HepG2 (cell line): ENCODE data around the gene MTMR6. TPM values are rescaled to one million over a fixed set of nuclear protein-coding genes. Genes with fewer than 3 reads are reported as not detected.

Source experiments
- ATAC-seq: fragments of 200-7000 bp; cut with Tn5 transposase; 3 replicates; pipeline ENCODE4 v1.9.1; 2020; ENCODE audit warnings: mild to moderate bottlenecking, moderate library complexity
- BruUV-seq: library from RNA; stranded (reverse); fragments of 400-500 nt; replicated peaks from 2 replicates; lab custom pipeline; 2021; lab: Mats Ljungman, UMichigan
- CTCF ChIA-PET: fragments of 300-600 bp; formaldehyde crosslinking; extraction: SDS; loops from one replicate; lab custom pipeline; 2021; ENCODE audit warnings: low total read pairs, inconsistent platforms, low intra/inter-chr PET ratio; lab: Yijun Ruan, JAX
- POLR2A ChIA-PET: fragments of 350-600 bp; sonication (Branson Sonifier 250); formaldehyde crosslinking; loops from one replicate; lab custom pipeline; 2020; ENCODE audit warnings: antibody characterized with exemption, inconsistent platforms; lab: Yijun Ruan, JAX
- DNase-seq: peaks from one replicate; pipeline ENCODE4 v3.0.0-alpha.2; 2015; ENCODE audit warnings: low spot score
- FAIRE-seq: peaks from 3 replicates; lab custom pipeline; 2011; peaks lifted over from hg19 to GRCh38; lab: Jason Lieb, UNC
- H2AFZ ChIP-seq: one replicate; pipeline ENCODE4 v1.6.1; 2011; ENCODE audit warnings: low read length, inconsistent platforms
- H3K27ac ChIP-seq: fragments of 300-600 bp; 3 replicates; pipeline ENCODE4 v1.8.0; 2011; ENCODE audit warnings: mixed run types, mild to moderate bottlenecking, mixed read lengths, low read length, inconsistent platforms; ENCODE audit not compliant: insufficient read depth; ENCODE audit errors: extremely low read length
- H3K27me3 ChIP-seq, 2 experiments: fragments of 200-600 bp in 1 of 2; 2 replicates in 1 of 2; 3 replicates in 1 of 2; pipeline versions ENCODE4 v1.6.0 to v1.8.0; 2011; ENCODE audit warnings: low read length in 2 of 2, mild to moderate bottlenecking in 2 of 2, moderate library complexity in 2 of 2, inconsistent platforms in 1 of 2; ENCODE audit not compliant: insufficient read depth in 2 of 2, control insufficient read depth in 1 of 2
- H3K36me3 ChIP-seq, 2 experiments: fragments of 200-600 bp in 1 of 2; replicated peaks in 1 of 2; 2 replicates in 1 of 2; 3 replicates in 1 of 2; pipeline versions ENCODE4 v1.5.1 to v1.8.0; 2011; ENCODE audit warnings: low read length in 2 of 2, inconsistent platforms in 1 of 2; ENCODE audit not compliant: insufficient read depth in 2 of 2, control insufficient read depth in 1 of 2
- H3K4me1 ChIP-seq: 2 replicates; pipeline ENCODE4 v1.5.1; 2012; ENCODE audit warnings: low read length, inconsistent platforms; ENCODE audit not compliant: insufficient read depth
- H3K4me2 ChIP-seq: 2 replicates; pipeline ENCODE4 v1.6.0; 2011; ENCODE audit warnings: low read depth, low read length, inconsistent platforms
- H3K4me3 ChIP-seq, 3 experiments: fragments of 200-600 bp in 1 of 3; sonication (generic), shearing (Covaris generic) in 1 of 3; replicated peaks in 1 of 3; 2 replicates each; pipeline ENCODE4 v1.5.1; 2011 to 2016; ENCODE audit warnings: low read length in 3 of 3, inconsistent platforms in 2 of 3, low read depth in 2 of 3, mild to moderate bottlenecking in 2 of 3, control low read depth in 1 of 3, mixed read lengths in 1 of 3; ENCODE audit not compliant: insufficient read depth in 1 of 3
- H3K79me2 ChIP-seq: one replicate; pipeline ENCODE4 v1.6.1; 2011; ENCODE audit warnings: low read length, inconsistent platforms; ENCODE audit not compliant: insufficient read depth
- H3K9ac ChIP-seq: 2 replicates; pipeline ENCODE4 v1.6.0; 2011; ENCODE audit warnings: mild to moderate bottlenecking, low read depth, low read length, inconsistent platforms; ENCODE audit not compliant: insufficient read depth
- H3K9me3 ChIP-seq: 2 replicates; pipeline ENCODE4 v1.5.1; 2012; ENCODE audit warnings: mild to moderate bottlenecking, low read length
- H4K20me1 ChIP-seq: 2 replicates; pipeline ENCODE4 v1.6.0; 2011; ENCODE audit warnings: inconsistent platforms, mild to moderate bottlenecking, low read length, moderate library complexity; ENCODE audit not compliant: insufficient read depth
- ARNTL ChIP-seq: sonication (generic); formaldehyde crosslinking; IDR thresholded peaks from 2 replicates; pipeline ENCODE4 v1.4.0; 2020; ENCODE audit warnings: mild to moderate bottlenecking, missing genetic modification reagents
- CENPT ChIP-seq: sonication (generic); formaldehyde crosslinking; IDR thresholded peaks from 2 replicates; pipeline ENCODE4 v1.8.0; 2022; ENCODE audit warnings: low read depth, mild to moderate bottlenecking, moderate library complexity, missing genetic modification reagents
- TSC22D2 ChIP-seq: sonication (generic); formaldehyde crosslinking; IDR thresholded peaks from 2 replicates; pipeline ENCODE4 v1.5.1; 2020; ENCODE audit warnings: missing genetic modification reagents, mild to moderate bottlenecking, borderline replicate concordance
- ZNF564 ChIP-seq: sonication (generic); formaldehyde crosslinking; IDR thresholded peaks from 2 replicates; pipeline ENCODE4 v1.8.1; 2023; ENCODE audit warnings: mild to moderate bottlenecking, missing genetic modification reagents
- WGBS: methylation state at CpG from one replicate; pipeline ENCODE4 v1.1.6; 2017; ENCODE audit warnings: low lambda C conversion rate; 5-methylcytosine and 5-hydroxymethylcytosine counted together
- in situ Hi-C: cut with HindIII; loops from 2 replicates; pipeline ENCODE4 v1.10.0; 2017; ENCODE audit warnings: low pct_unique_long_range_greater_than_20kb; ENCODE audit not compliant: extremely low pct_ligation_motif_present
- intact Hi-C: fragments of 100-400 bp; cut with micrococcal nuclease; formaldehyde crosslinking; loops from one replicate; pipeline ENCODE4 v1.10.0; 2022; ENCODE audit not compliant: unreplicated experiment
- polyA plus RNA-seq, 8 experiments: library from polyadenylated mRNA; depleted of rRNA in 3 of 8; stranded (reverse) in 7 of 8; unstranded in 1 of 8; fragments of >200 nt; fragmentation: Illumina TruSeq in 4 of 8; extraction: Trizol in 4 of 8; gene quantifications; 2 replicates each; pipeline versions ENCODE4 v1.2.1 to v1.2.3, GENCODE V29; 2011 to 2016; ENCODE audit warnings: low read depth in 4 of 8, missing spikeins in 1 of 8, mixed read lengths in 1 of 8; ENCODE audit not compliant: insufficient read depth in 1 of 8
- total RNA-seq, 5 experiments: library from RNA; depleted of rRNA; stranded (reverse); fragments of >200 nt; fragmentation: Illumina TruSeq; extraction: Trizol; gene quantifications; 2 replicates each; pipeline ENCODE4 v1.2.3, GENCODE V29; 2016; ENCODE audit warnings: low read depth in 1 of 5
- TF ChIP-seq, protein P1 (sequence below): sonication (generic); formaldehyde crosslinking; IDR thresholded peaks from 2 replicates; pipeline ENCODE4 v1.4.0; 2020; ENCODE audit warnings: mild to moderate bottlenecking, missing genetic modification reagents
- TF ChIP-seq, protein P2 (sequence below): sonication (generic); formaldehyde crosslinking; conservative IDR thresholded peaks from 2 replicates; pipeline ENCODE4 v1.8.0; 2022; ENCODE audit warnings: low read depth, missing genetic modification reagents
- TF ChIP-seq, protein P3 (sequence below): sonication (generic); formaldehyde crosslinking; IDR thresholded peaks from 2 replicates; pipeline ENCODE4 v1.4.0; 2020; ENCODE audit warnings: mild to moderate bottlenecking, missing genetic modification reagents, borderline replicate concordance

The MTMR6 gene
- total and polyA plus RNA-seq, 2 of the 13 experiments (the other 11 are each of a cell fraction or from before 2014, with no cell fraction given) = 3.4 to 7.8 TPM

DNA sequence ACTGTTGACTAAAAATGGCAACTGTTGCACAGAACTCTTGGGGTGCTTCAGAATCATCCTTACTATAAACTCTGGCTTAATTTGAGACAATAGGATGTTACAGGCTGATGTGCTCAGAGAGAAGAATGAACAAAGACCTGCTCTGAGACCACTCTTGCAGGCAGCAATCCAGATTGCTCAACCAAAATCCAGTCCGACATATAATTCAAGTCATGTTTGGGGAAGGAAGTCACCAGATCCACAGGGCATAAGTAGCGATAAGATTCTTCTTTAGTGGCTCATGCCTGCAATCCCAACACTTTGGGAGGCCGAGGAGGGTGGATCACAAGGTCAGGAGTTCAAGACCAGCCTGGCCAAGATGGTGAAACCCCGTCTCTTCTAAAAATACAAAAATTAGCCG, 20.6 kb downstream of the MTMR6 start (continued):
- TF ChIP-seq, protein P1, sequence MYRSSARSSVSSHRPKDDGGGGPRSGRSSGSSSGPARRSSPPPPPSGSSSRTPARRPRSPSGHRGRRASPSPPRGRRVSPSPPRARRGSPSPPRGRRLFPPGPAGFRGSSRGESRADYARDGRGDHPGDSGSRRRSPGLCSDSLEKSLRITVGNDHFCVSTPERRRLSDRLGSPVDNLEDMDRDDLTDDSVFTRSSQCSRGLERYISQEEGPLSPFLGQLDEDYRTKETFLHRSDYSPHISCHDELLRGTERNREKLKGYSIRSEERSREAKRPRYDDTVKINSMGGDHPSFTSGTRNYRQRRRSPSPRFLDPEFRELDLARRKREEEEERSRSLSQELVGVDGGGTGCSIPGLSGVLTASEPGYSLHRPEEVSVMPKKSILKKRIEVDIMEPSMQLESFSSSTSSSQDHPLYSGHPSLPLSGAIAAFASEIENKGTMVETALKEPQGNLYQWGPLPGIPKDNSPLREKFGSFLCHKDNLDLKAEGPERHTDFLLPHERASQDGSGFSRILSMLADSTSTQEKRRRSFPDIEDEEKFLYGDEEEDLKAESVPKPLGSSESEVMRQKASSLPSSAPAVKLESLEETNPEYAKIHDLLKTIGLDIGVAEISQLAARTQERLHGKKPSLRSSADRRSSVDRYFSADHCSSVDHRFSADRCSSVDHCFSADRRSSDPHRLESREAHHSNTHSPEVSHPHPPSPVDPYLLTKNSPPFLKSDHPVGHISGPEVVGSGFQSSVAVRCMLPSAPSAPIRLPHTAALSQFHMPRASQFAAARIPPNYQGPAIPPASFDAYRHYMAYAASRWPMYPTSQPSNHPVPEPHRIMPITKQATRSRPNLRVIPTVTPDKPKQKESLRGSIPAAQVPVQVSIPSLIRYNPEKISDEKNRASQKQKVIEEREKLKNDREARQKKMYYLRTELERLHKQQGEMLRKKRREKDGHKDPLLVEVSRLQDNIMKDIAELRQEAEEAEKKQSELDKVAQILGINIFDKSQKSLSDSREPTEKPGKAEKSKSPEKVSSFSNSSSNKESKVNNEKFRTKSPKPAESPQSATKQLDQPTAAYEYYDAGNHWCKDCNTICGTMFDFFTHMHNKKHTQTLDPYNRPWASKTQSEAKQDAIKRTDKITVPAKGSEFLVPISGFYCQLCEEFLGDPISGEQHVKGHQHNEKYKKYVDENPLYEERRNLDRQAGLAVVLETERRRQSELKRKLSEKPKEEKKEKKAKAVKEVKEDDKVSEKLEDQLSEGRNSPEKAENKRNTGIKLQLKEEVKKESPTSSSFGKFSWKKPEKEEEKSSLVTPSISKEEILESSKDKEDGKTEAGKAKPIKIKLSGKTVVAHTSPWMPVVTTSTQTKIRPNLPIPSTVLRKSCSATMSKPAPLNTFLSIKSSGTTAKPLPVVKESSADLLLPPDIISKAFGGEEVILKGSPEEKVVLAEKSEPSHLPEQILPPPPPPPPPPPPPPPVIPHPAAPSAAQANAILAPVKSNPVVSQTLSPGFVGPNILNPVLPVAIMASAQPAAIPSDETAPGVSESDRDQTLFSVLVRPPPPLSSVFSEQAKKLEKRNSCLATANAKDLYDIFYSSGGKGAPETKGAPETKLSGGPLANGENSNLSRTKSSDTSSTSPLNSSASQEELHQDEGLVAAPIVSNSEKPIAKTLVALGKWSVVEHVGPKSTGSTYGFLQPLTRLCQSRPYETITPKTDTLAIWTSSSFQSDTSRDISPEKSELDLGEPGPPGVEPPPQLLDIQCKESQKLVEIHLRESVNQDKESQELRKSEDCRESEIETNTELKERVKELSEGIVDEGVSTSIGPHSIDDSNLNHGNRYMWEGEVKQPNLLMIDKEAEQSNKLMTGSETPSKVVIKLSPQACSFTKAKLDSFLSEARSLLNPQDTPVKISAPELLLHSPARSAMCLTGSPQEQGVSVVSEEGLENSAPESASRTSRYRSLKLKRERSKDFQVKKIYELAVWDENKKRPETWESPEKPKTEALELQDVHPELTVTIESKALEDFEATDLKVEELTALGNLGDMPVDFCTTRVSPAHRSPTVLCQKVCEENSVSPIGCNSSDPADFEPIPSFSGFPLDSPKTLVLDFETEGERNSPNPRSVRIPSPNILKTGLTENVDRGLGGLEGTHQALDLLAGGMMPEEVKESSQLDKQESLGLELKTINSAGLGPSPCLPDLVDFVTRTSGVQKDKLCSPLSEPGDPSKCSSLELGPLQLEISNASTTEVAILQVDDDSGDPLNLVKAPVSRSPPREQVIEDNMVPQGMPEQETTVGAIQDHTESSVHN (CRISPR knock-in tag) = no peak
- TF ChIP-seq ARNTL (CRISPR knock-in tag) = no peak
- no peak for TF ChIP-seq TSC22D2

DNA sequence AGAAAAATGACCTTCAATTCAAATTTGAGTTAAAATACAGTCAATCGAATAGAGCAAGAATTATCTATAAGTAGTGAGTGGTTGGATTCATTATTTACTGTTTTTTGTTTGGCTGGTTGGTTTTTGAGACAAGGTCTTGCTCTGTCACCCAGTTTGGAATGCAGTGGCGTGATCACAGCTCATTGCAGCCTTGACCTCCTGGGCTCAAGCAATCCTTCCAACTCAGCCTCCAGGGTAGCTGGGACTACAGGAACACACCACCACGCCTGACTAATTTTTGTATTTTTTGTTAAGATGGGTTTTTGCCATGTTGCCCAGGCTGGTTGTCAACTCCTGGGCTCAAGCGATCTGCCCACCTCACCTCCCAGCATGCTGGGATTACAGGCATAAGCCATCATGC, 25.0 kb downstream of the MTMR6 start:
- Histone ChIP-seq H3K4me2 (no peak overlapping the region), H2AFZ (no peak overlapping the region), H3K9ac (no peak overlapping the region), H3K4me1 (no peaks in the 10 kb centered on the region), H3K36me3 (peaks cover 7 to 18% of the 10 kb centered on the region in 2 experiments; a peak in 4 of 5 replicates), H3K4me3 (no peak overlapping the region), H3K79me2 (no peaks in the 10 kb centered on the region), H4K20me1 (no peaks in the 10 kb centered on the region), H3K27ac (no peak overlapping the region), H3K27me3 (no peaks in the 10 kb centered on the region), H3K9me3 (no peaks in the 10 kb centered on the region)
- FAIRE-seq = no peak
- in situ Hi-C loops = no loop called here
- intact Hi-C loops = no loop called here
- 95% methylated on average over 4 of the region's 4 CpGs for WGBS
- ChIA-PET POLR2A (no interaction called here), CTCF (no interaction called here)
- no TSS peak for BruUV-seq
- ATAC-seq = no peak
- DNase-seq = no peak
- TF ChIP-seq ZNF564 (no peak), CENPT (CRISPR knock-in tag) (no peak)
- TF ChIP-seq, protein P2, sequence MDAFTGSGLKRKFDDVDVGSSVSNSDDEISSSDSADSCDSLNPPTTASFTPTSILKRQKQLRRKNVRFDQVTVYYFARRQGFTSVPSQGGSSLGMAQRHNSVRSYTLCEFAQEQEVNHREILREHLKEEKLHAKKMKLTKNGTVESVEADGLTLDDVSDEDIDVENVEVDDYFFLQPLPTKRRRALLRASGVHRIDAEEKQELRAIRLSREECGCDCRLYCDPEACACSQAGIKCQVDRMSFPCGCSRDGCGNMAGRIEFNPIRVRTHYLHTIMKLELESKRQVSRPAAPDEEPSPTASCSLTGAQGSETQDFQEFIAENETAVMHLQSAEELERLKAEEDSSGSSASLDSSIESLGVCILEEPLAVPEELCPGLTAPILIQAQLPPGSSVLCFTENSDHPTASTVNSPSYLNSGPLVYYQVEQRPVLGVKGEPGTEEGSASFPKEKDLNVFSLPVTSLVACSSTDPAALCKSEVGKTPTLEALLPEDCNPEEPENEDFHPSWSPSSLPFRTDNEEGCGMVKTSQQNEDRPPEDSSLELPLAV (CRISPR knock-in tag) = no peak
- TF ChIP-seq, protein P3, sequence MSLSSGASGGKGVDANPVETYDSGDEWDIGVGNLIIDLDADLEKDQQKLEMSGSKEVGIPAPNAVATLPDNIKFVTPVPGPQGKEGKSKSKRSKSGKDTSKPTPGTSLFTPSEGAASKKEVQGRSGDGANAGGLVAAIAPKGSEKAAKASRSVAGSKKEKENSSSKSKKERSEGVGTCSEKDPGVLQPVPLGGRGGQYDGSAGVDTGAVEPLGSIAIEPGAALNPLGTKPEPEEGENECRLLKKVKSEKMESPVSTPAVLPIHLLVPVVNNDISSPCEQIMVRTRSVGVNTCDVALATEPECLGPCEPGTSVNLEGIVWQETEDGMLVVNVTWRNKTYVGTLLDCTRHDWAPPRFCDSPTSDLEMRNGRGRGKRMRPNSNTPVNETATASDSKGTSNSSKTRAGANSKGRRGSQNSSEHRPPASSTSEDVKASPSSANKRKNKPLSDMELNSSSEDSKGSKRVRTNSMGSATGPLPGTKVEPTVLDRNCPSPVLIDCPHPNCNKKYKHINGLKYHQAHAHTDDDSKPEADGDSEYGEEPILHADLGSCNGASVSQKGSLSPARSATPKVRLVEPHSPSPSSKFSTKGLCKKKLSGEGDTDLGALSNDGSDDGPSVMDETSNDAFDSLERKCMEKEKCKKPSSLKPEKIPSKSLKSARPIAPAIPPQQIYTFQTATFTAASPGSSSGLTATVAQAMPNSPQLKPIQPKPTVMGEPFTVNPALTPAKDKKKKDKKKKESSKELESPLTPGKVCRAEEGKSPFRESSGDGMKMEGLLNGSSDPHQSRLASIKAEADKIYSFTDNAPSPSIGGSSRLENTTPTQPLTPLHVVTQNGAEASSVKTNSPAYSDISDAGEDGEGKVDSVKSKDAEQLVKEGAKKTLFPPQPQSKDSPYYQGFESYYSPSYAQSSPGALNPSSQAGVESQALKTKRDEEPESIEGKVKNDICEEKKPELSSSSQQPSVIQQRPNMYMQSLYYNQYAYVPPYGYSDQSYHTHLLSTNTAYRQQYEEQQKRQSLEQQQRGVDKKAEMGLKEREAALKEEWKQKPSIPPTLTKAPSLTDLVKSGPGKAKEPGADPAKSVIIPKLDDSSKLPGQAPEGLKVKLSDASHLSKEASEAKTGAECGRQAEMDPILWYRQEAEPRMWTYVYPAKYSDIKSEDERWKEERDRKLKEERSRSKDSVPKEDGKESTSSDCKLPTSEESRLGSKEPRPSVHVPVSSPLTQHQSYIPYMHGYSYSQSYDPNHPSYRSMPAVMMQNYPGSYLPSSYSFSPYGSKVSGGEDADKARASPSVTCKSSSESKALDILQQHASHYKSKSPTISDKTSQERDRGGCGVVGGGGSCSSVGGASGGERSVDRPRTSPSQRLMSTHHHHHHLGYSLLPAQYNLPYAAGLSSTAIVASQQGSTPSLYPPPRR (CRISPR knock-in tag) = no peak
